GM12865 (cell line): ENCODE results near the gene UBQLN4.
A peak's percentile ranks its signal among the peaks of the same experiment; 100 is the strongest.

Experiments
- DNase-seq: peaks from one replicate; pipeline ENCODE4 v3.0.0; 2010; ENCODE audit warnings: low read depth
- H3K4me3 ChIP-seq: 2 replicates; pipeline ENCODE4 v1.5.1; 2011; ENCODE audit warnings: mild to moderate bottlenecking, low read depth, low read length, control low read depth
- TF ChIP-seq, protein P1 (sequence below): IDR thresholded peaks from 2 replicates; pipeline ENCODE4 v1.5.1; 2011; ENCODE audit warnings: low read length, control low read depth, low read depth, inconsistent platforms; ENCODE audit not compliant: insufficient read depth; ENCODE audit errors: missing control alignments

Gene UBQLN4

DNA sequence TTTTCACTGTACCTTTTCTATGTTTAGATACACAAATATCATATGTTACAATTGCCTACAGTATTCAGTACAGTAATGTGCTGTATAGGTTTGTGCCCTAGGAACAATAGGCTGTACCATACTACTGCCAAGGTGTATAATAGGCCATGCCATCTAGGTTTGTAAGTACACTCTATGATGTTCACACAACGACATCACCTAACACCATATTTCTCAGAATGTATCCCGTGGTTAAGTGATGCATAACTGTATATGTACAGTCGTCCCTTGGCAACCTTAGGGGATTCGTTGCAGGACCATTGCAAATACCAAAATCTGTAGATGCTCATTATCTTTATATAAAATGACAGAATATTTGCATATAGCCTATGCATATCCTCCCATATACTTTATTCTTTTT lies 27.0 kb downstream of the UBQLN4 start:
- TF ChIP-seq, protein P1, sequence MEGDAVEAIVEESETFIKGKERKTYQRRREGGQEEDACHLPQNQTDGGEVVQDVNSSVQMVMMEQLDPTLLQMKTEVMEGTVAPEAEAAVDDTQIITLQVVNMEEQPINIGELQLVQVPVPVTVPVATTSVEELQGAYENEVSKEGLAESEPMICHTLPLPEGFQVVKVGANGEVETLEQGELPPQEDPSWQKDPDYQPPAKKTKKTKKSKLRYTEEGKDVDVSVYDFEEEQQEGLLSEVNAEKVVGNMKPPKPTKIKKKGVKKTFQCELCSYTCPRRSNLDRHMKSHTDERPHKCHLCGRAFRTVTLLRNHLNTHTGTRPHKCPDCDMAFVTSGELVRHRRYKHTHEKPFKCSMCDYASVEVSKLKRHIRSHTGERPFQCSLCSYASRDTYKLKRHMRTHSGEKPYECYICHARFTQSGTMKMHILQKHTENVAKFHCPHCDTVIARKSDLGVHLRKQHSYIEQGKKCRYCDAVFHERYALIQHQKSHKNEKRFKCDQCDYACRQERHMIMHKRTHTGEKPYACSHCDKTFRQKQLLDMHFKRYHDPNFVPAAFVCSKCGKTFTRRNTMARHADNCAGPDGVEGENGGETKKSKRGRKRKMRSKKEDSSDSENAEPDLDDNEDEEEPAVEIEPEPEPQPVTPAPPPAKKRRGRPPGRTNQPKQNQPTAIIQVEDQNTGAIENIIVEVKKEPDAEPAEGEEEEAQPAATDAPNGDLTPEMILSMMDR = no peak
- H3K4me3 ChIP-seq = no peak overlapping the region
- DNase-seq = no peak

DNA sequence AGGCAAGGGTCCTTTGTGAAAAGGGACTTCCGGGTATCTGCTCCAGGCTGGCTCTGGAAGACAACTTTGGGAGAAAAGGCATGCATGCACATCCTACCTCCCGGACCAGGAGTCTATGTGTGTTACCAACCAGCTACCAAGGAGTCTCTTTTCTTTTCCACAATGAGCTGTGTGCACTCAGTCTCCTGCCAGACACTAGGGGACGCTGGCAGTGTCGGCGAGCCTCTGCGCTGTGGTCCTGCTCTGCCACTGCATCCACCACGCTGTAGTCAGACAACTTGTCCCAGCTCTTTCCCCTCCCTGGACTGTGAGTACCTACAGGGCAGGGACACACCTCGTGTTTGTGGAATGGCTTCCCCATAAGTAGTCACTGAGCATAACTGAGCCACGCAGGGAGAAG lies 27.7 kb downstream of the UBQLN4 start:
- DNase-seq = peak; percentile 57
- TF ChIP-seq, protein P1 = peak; percentile 80
- H3K4me3 ChIP-seq = no peak overlapping the region

- DNase-seq = no peak
- TF ChIP-seq, protein P1 = no peak
- no peak overlapping the region for H3K4me3 ChIP-seq
Observed at GRCh38 chr1:156024801-156025200, 28.8 kb downstream of the UBQLN4 start.

DNA sequence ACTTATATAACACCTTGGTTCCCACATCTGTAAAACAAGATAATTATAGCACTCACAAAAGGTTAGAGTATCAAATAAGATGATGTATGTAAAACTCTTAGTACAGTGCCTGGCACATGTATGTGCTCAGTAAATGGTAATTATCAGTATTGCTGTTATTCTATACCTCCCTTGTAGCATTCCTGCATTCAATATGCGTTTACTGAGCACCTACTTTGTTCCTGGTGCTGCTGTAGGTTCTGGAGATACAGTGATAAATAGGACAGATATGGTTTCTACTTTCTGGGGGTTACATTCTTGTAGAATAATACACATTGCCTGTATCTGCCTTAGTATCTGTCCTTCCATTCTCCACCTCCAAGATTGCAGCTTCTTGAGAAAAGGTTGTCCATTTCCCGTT lies 31.6 kb downstream of the UBQLN4 start:
- no peak for DNase-seq
- TF ChIP-seq, protein P1 = no peak

DNA sequence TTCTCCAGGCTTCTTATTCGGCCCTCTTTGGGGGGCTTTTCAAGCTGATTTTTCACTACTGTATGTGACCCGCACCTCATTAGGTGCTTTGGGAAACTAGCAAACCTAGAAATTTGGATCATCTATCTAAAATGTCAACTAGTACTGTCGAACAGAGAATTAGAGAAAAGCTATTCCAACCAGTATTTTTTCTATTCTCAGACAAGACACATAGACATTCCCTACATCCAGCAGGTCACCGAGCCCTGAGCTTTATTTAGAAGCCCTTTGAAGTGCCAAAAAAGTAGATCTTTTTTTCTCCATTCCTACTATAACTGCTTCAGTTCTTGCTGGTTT lies 32.5 kb downstream of the UBQLN4 start:
- DNase-seq = no peak
- H3K4me3 ChIP-seq = peak overlapping the region; percentile 7
- TF ChIP-seq, protein P1 = no peak

More for the DNA sequence above, 31.6 kb downstream of the UBQLN4 start:
- H3K4me3 ChIP-seq = no peak overlapping the region

GRCh38 chr1:156020293-156021092 lies 33.1 kb downstream of the UBQLN4 start, which contains the start of gene SSR2:
Gene SSR2 (minus strand): TSS chr1:156020951. CDS start chr1:156020167, 784 bp downstream.
- DNase-seq = peak; percentile 94
- TF ChIP-seq, protein P1 = no peak
- H3K4me3 ChIP-seq = peak within 1 kb of the TSS; percentile 89

DNA sequence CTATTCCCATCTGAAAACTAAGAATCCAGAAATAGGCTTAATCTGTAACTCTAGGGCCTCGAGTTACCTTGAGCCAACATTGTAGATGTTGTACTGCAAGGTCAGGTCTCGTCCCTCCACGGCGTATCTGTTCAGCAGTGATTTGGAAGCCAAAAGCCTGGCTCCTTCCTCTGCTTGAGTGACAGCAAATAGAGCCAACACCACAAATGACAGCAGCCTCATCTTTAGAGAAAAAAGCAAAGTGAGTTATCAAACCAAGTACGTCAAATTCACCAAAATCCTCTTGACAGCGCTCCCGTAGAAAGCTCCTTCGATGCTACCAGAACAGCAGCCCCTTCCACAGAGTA lies 33.7 kb downstream of the UBQLN4 start:
- peak overlapping the region; percentile 89 for H3K4me3 ChIP-seq
- TF ChIP-seq, protein P1 = no peak
- DNase-seq = no peak
